ENCODE measurements around the gene PGK1.

Gene PGK1

DNA sequence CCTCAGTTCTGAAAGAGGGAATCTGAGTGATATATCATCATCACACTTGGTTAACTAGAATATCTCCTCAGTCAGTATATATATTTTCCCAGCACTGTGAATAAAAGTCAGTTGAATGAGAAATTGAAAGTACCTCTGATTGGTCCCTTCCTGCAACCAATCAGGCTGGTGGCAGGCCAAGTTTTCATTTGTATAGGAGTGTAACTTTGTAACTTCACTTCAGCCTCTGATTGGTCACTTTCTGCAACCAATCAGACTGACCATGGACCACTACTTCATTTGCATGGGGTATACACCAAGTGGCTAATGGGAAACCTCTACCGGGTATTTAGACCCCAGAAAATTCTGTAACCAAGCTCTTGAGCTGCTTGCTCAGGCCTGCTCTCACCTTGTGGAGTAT, 2.0 kb upstream of the PGK1 start:
- no peak overlapping the region for H3K4me3 ChIP-seq (ENCODE audit: low read depth, low read length, poor library complexity, severe bottlenecking)
- no peak overlapping the region for H3K9ac ChIP-seq (ENCODE audit: low read length)
- no peak overlapping the region for H2AFZ ChIP-seq (ENCODE audit: low read length)
- H3K79me2 ChIP-seq (ENCODE audit: insufficient read depth, low read length): peaks cover 30% of the 10 kb centered on the region
- H3K4me1 ChIP-seq (ENCODE audit: insufficient read depth, low read length, severe bottlenecking): peaks cover 26% of the 10 kb centered on the region
- H3K9me3 ChIP-seq (ENCODE audit: low read length): no peaks in the 10 kb centered on the region
- no peaks in the 10 kb centered on the region for H3F3A ChIP-seq (ENCODE audit: insufficient read depth, low read length)
- H3K27me3 ChIP-seq (ENCODE audit: insufficient read depth, low read length): no peaks in the 10 kb centered on the region
- no peak overlapping the region for H3K4me2 ChIP-seq (ENCODE audit: low read length)
- no peaks in the 10 kb centered on the region for H4K20me1 ChIP-seq (ENCODE audit: insufficient read depth, low read length)
- H3K9me2 ChIP-seq (ENCODE audit: low read depth, low read length): no peaks in the 10 kb centered on the region
- H3K36me3 ChIP-seq (ENCODE audit: insufficient read depth, low read length): peaks cover 27% of the 10 kb centered on the region
- no peak overlapping the region for H3K27ac ChIP-seq (ENCODE audit: low read depth, low read length, poor library complexity, severe bottlenecking)
- TF ChIP-seq, protein P1, sequence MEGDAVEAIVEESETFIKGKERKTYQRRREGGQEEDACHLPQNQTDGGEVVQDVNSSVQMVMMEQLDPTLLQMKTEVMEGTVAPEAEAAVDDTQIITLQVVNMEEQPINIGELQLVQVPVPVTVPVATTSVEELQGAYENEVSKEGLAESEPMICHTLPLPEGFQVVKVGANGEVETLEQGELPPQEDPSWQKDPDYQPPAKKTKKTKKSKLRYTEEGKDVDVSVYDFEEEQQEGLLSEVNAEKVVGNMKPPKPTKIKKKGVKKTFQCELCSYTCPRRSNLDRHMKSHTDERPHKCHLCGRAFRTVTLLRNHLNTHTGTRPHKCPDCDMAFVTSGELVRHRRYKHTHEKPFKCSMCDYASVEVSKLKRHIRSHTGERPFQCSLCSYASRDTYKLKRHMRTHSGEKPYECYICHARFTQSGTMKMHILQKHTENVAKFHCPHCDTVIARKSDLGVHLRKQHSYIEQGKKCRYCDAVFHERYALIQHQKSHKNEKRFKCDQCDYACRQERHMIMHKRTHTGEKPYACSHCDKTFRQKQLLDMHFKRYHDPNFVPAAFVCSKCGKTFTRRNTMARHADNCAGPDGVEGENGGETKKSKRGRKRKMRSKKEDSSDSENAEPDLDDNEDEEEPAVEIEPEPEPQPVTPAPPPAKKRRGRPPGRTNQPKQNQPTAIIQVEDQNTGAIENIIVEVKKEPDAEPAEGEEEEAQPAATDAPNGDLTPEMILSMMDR (IDR thresholded peaks at IDR 0.05; ENCODE audit: low read length): no peak
- TF ChIP-seq EZH2 (IDR thresholded peaks at IDR 0.05; ENCODE audit: borderline replicate concordance, low read length): no peak

DNA sequence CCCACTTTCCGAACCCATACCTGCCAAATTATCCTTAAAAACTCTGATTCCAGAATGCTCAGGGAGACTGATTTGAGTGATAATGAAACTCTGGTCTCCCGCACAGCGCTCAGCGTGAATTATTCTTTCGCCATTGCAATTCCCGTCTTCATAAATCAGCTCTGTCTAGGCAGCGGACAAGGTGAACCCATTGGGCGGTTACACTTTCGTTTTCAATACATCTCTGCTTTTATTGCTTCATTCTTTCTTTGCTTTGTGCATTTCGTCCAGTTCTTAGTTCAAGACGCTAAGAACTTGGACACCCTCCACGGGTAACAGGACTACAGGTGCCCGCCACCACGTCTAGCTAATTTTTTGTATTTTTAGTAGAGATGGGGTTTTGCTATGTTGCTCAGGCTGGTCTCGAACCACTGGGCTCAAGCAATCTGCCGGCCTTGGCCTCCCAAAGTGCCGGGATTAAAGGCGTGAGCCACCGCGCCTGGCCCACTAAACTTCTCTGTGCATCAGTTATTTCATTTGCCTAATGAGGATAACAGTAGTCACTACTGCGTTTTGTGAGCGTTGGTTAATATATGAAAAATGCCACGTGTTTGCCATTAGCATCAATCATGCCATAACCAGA, 936 bp upstream of the PGK1 start:
- Histone ChIP-seq H2AFZ (ENCODE audit: low read length) (no peak overlapping the region), H3K36me3 (ENCODE audit: insufficient read depth, low read length) (peaks cover 36% of the 10 kb centered on the region), H3K9me2 (ENCODE audit: low read depth, low read length) (no peaks in the 10 kb centered on the region), H3F3A (ENCODE audit: insufficient read depth, low read length) (no peaks in the 10 kb centered on the region), H4K20me1 (ENCODE audit: insufficient read depth, low read length) (no peaks in the 10 kb centered on the region), H3K9ac (ENCODE audit: low read length) (peak overlapping the region; percentile 65), H3K4me1 (ENCODE audit: insufficient read depth, low read length, severe bottlenecking) (peaks cover 37% of the 10 kb centered on the region), H3K27me3 (ENCODE audit: insufficient read depth, low read length) (no peaks in the 10 kb centered on the region), H3K27ac (ENCODE audit: low read depth, low read length, poor library complexity, severe bottlenecking) (peak overlapping the region; percentile 81), H3K4me3 (ENCODE audit: low read depth, low read length, poor library complexity, severe bottlenecking) (peak overlapping the region; percentile 94), H3K4me2 (ENCODE audit: low read length) (peak overlapping the region; percentile 67), H3K9me3 (ENCODE audit: low read length) (no peaks in the 10 kb centered on the region), H3K79me2 (ENCODE audit: insufficient read depth, low read length) (peaks cover 40% of the 10 kb centered on the region)
- TF ChIP-seq, protein P1 (IDR thresholded peaks at IDR 0.05; ENCODE audit: low read length): no peak
- no peak for TF ChIP-seq EZH2 (IDR thresholded peaks at IDR 0.05; ENCODE audit: borderline replicate concordance, low read length)

DNA sequence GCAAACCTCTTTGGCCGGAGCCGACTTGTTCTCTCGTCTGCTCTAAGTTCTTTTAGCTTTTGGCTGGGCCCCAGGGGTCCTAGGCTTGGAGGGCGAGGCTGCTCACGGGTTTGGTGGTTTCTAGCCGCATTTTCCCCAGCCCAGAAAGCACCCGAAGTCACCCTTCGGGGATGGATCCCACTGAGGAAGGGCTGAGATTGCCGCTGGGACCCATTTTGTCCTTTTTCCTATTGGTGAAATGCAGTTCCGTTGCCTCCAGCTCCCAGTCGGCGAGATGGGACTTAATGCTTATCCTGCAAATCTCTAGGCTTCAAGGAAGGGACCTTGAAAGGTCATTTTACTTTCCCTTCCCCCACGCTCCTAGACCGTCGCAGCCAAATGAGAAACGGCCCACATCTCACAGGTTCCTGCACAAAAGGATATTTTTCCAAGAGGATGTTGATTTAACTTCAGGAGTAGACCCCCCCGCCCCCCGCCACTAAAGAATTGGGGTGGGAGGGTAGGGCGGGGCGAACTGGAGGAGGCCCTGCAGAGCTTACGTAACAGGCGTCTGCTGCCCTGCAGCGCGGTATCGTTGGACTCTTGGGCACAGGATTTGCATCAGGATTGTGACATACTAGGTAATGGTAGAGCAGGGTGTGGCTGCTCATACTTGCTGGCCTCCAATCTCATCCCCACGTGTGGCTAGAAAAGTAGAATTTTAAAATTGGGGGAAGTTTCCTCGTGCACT, 564 bp downstream of the PGK1 start:
- Histone ChIP-seq H2AFZ (ENCODE audit: low read length) (no peak overlapping the region), H3K9me2 (ENCODE audit: low read depth, low read length) (no peaks in the 10 kb centered on the region), H3K27ac (ENCODE audit: low read depth, low read length, poor library complexity, severe bottlenecking) (peak overlapping the region; percentile 83), H3K79me2 (ENCODE audit: insufficient read depth, low read length) (peaks cover 55% of the 10 kb centered on the region), H3K4me2 (ENCODE audit: low read length) (peak overlapping the region; percentile 90), H3K4me3 (ENCODE audit: low read depth, low read length, poor library complexity, severe bottlenecking) (peak overlapping the region; percentile 94), H3K9me3 (ENCODE audit: low read length) (no peaks in the 10 kb centered on the region), H3K36me3 (ENCODE audit: insufficient read depth, low read length) (peaks cover 48% of the 10 kb centered on the region), H3K9ac (ENCODE audit: low read length) (peak overlapping the region; percentile 97), H3F3A (ENCODE audit: insufficient read depth, low read length) (no peaks in the 10 kb centered on the region), H3K4me1 (ENCODE audit: insufficient read depth, low read length, severe bottlenecking) (peaks cover 45% of the 10 kb centered on the region), H3K27me3 (ENCODE audit: insufficient read depth, low read length) (no peaks in the 10 kb centered on the region), H4K20me1 (ENCODE audit: insufficient read depth, low read length) (no peaks in the 10 kb centered on the region)
- TF ChIP-seq, protein P1 (IDR thresholded peaks at IDR 0.05; ENCODE audit: low read length): no peak
- no peak for TF ChIP-seq EZH2 (IDR thresholded peaks at IDR 0.05; ENCODE audit: borderline replicate concordance, low read length)

All from OCI-LY1 (cell line).